SK-N-SH (cell line): ENCODE data around the gene PCP4. TPM values are rescaled to one million over a fixed set of nuclear protein-coding genes. Genes with fewer than 3 reads are reported as not detected.

ENCODE experiments used
- polyA plus RNA-seq, 3 experiments: library from polyadenylated mRNA; depleted of rRNA; stranded (reverse); fragments of >200 nt; gene quantifications; 2 replicates each; pipeline ENCODE4 v1.2.3, GENCODE V29; 2012

The PCP4 gene
- polyA plus RNA-seq, 1 of the 3 experiments (the other 2 are of a cell fraction): not detected

Other genes with a start within 250 kb of the PCP4 start
- 0.08 TPM in 1 of 2 replicates, not detected in the other for gene IGSF5, start 122.3 kb upstream of the PCP4 start, polyA plus RNA-seq (2012; rRNA removed)